GM12878 (cell line): ENCODE results near the gene ICA1. TPM values are rescaled to one million over a fixed set of nuclear protein-coding genes. Genes with fewer than 3 reads are reported as not detected.
A peak's percentile ranks its signal among the peaks of the same experiment; 100 is the strongest.

Experiments used
- ATAC-seq: fragments of 200-7000 bp; cut with Tn5 transposase; 3 replicates; pipeline ENCODE4 v1.9.1; 2020; ENCODE audit warnings: mild to moderate bottlenecking, moderate library complexity
- BruUV-seq: library from RNA; stranded (reverse); fragments of 400-500 nt; replicated peaks from 2 replicates; lab custom pipeline; 2021; lab: Mats Ljungman, UMichigan
- CTCF ChIA-PET: fragments of 300-600 bp; sonication (Branson Sonifier 250); formaldehyde crosslinking; extraction: SDS; loops from one replicate; lab custom pipeline; 2021; ENCODE audit warnings: inconsistent platforms; lab: Yijun Ruan, JAX
- POLR2A ChIA-PET: fragments of 350-600 bp; formaldehyde crosslinking; extraction: SDS; loops from one replicate; lab custom pipeline; 2021; ENCODE audit warnings: inconsistent platforms; lab: Charles Lee
- RAD21 ChIA-PET: fragments of 300-600 bp; sonication (Branson Sonifier 250); formaldehyde crosslinking; loops from one replicate; lab custom pipeline; 2023; ENCODE audit warnings: antibody characterized with exemption; ENCODE audit not compliant: unreplicated experiment; lab: Charles Lee
- SMC1A ChIA-PET: fragments of 300-600 bp; sonication (Branson Sonifier 250); formaldehyde crosslinking; loops from one replicate; lab custom pipeline; 2023; ENCODE audit not compliant: unreplicated experiment, uncharacterized antibody; lab: Charles Lee
- DNase-seq: peaks from one replicate; pipeline ENCODE4 v3.0.0-alpha.2; 2011; ENCODE audit warnings: low read depth, low spot score
- FAIRE-seq: peaks from 3 replicates; lab custom pipeline; 2011; peaks lifted over from hg19 to GRCh38; lab: Jason Lieb, UNC
- H2AFZ ChIP-seq: 2 replicates; pipeline ENCODE4 v1.6.0; 2011; ENCODE audit warnings: low read depth, low read length, control low read depth; ENCODE audit not compliant: control insufficient read depth
- H3K27ac ChIP-seq: 2 replicates; pipeline ENCODE4 v1.5.1; 2011; ENCODE audit warnings: control low read depth; ENCODE audit not compliant: control insufficient read depth, insufficient read depth
- H3K27me3 ChIP-seq, 2 experiments: replicated peaks in 1 of 2; 2 replicates each; pipeline versions ENCODE4 v1.6.0 to v1.6.1; 2011; ENCODE audit warnings: low read length in 1 of 2; ENCODE audit not compliant: control insufficient read depth in 2 of 2, insufficient read depth in 2 of 2
- H3K36me3 ChIP-seq, 2 experiments: 2 replicates each; pipeline ENCODE4 v1.5.1; 2011; ENCODE audit warnings: low read length in 1 of 2; ENCODE audit not compliant: control insufficient read depth in 2 of 2, insufficient read depth in 2 of 2
- H3K4me1 ChIP-seq: 2 replicates; pipeline ENCODE4 v1.6.1; 2011; ENCODE audit warnings: mild to moderate bottlenecking, low read length, moderate library complexity, mixed read lengths; ENCODE audit not compliant: control insufficient read depth, insufficient read depth
- H3K4me2 ChIP-seq: 2 replicates; pipeline ENCODE4 v1.6.0; 2011; ENCODE audit warnings: control low read depth; ENCODE audit not compliant: control insufficient read depth, insufficient read depth
- H3K4me3 ChIP-seq: fragments of 200-600 bp; sonication (generic); 2 replicates; pipeline ENCODE4 v1.5.1; 2016
- H3K79me2 ChIP-seq: 2 replicates; pipeline ENCODE4 v1.6.0; 2011; ENCODE audit warnings: low read length; ENCODE audit not compliant: control insufficient read depth, insufficient read depth
- H3K9ac ChIP-seq: 2 replicates; pipeline ENCODE4 v1.8.0; 2011; ENCODE audit warnings: low read length, control low read depth, mixed read lengths; ENCODE audit not compliant: control insufficient read depth, insufficient read depth
- H3K9me3 ChIP-seq: replicated peaks from 3 replicates; pipeline ENCODE4 v1.5.1; 2011; ENCODE audit warnings: mild to moderate bottlenecking, low read length; ENCODE audit not compliant: control insufficient read depth, insufficient read depth
- H4K20me1 ChIP-seq: 2 replicates; pipeline ENCODE4 v1.6.0; 2011; ENCODE audit not compliant: control insufficient read depth, insufficient read depth
- BACH1 ChIP-seq: fragments of 450-650 bp; IDR thresholded peaks from 2 replicates; pipeline ENCODE4 v1.6.1; 2017; ENCODE audit warnings: mild to moderate bottlenecking, borderline replicate concordance
- BHLHE40 ChIP-seq, 2 experiments: fragments of 450-650 bp in 1 of 2; IDR thresholded peaks; 2 replicates each; pipeline ENCODE4 v1.6.1; 2011 to 2017; ENCODE audit warnings: low read depth in 2 of 2, borderline replicate concordance in 1 of 2, improper control_type of control experiment in 1 of 2, low read length in 1 of 2, mild to moderate bottlenecking in 1 of 2
- CHD4 ChIP-seq: fragments of 200-600 bp; sonication (generic); IDR thresholded peaks from 2 replicates; pipeline ENCODE4 v1.6.1; 2016; ENCODE audit warnings: mild to moderate bottlenecking
- KDM1A ChIP-seq: fragments of 200-600 bp; sonication (generic); IDR thresholded peaks from 2 replicates; pipeline ENCODE4 v1.6.1; 2016; ENCODE audit warnings: borderline replicate concordance
- POLR2AphosphoS5 ChIP-seq: IDR thresholded peaks from 2 replicates; pipeline ENCODE4 v1.6.1; 2011; ENCODE audit warnings: mild to moderate bottlenecking, low read length, inconsistent platforms
- SPI1 ChIP-seq: IDR thresholded peaks from 2 replicates; pipeline ENCODE4 v1.6.1; 2011; ENCODE audit warnings: low read depth, mild to moderate bottlenecking, low read length, moderate library complexity, borderline replicate concordance; ENCODE audit not compliant: insufficient read depth
- TARDBP ChIP-seq: IDR thresholded peaks from 2 replicates; pipeline ENCODE4 v1.6.1; 2016; ENCODE audit warnings: borderline replicate concordance
- TCF3 ChIP-seq: IDR thresholded peaks from 2 replicates; pipeline ENCODE4 v1.6.1; 2012; ENCODE audit warnings: low read depth, mild to moderate bottlenecking, low read length, borderline replicate concordance; ENCODE audit not compliant: insufficient read depth
- ZNF384 ChIP-seq: IDR thresholded peaks from 2 replicates; pipeline ENCODE4 v1.6.1; 2012; ENCODE audit warnings: low read depth, mild to moderate bottlenecking, low read length, improper control_type of control experiment, borderline replicate concordance
- WGBS: methylation state at CpG from one replicate; pipeline ENCODE4 v1.1.6; 2016; ENCODE audit warnings: low lambda C conversion rate; ENCODE audit not compliant: insufficient replicate concordance, insufficient coverage; ENCODE audit errors: missing lambda C conversion rate; 5-methylcytosine and 5-hydroxymethylcytosine counted together
- in situ Hi-C: fragments of 300-500 bp; cut with MboI; formaldehyde crosslinking; loops from 9 replicates; pipeline ENCODE4 v1.14.3; 2018; ENCODE audit warnings: mixed read lengths
- intact Hi-C: fragments of 100-400 bp; cut with micrococcal nuclease; formaldehyde crosslinking; loops from one replicate; pipeline ENCODE4 v1.14.2; 2022; ENCODE audit not compliant: unreplicated experiment
- polyA plus RNA-seq, 11 experiments: library from polyadenylated mRNA; depleted of rRNA in 4 of 11; unstranded in 6 of 11; stranded (reverse) in 5 of 11; fragments of >200 nt; fragmentation: Nextera tagmentation in 4 of 11; fragmentation: Illumina TruSeq in 1 of 11; extraction: Ambion mirVana in 4 of 11; extraction: Trizol in 1 of 11; gene quantifications; 1 replicate in 1 of 11; 2 replicates in 10 of 11; pipeline versions ENCODE4 v1.2.1 to v1.2.3, GENCODE V29; 2011 to 2016; ENCODE audit warnings: inconsistent platforms in 2 of 11, missing spikeins in 2 of 11, low read depth in 1 of 11
- total RNA-seq, 4 experiments: library from RNA; depleted of rRNA in 3 of 4; stranded (reverse); fragments of >200 nt in 3 of 4; fragmentation: Illumina TruSeq in 1 of 4; extraction: Trizol in 1 of 4; gene quantifications; 2 replicates each; pipeline versions ENCODE4 v1.2.1 to v1.2.3, GENCODE V29; 2013 to 2021
- TF ChIP-seq, protein P1 (sequence below): IDR thresholded peaks from 2 replicates; pipeline ENCODE4 v1.6.1; 2012; ENCODE audit warnings: low read depth, low read length, improper control_type of control experiment
- TF ChIP-seq, protein P2 (sequence below): IDR thresholded peaks from 2 replicates; pipeline ENCODE4 v1.6.1; 2012; ENCODE audit warnings: mild to moderate bottlenecking, low read depth, low read length
- TF ChIP-seq, protein P3 (sequence below): fragments of 450-650 bp; IDR thresholded peaks from 2 replicates; pipeline ENCODE4 v1.6.1; 2016; ENCODE audit warnings: mild to moderate bottlenecking
- TF ChIP-seq, protein P4 (sequence below): fragments of 450-650 bp; formaldehyde crosslinking; IDR thresholded peaks from 2 replicates; pipeline ENCODE4 v1.4.0; 2020; ENCODE audit warnings: mild to moderate bottlenecking, moderate library complexity

The ICA1 gene
- total and polyA plus RNA-seq, 10 of the 15 experiments (the other 5 are each of a cell fraction or from before 2014, with no cell fraction given): 1.3 to 35.1 (median 3.3) TPM

DNA sequence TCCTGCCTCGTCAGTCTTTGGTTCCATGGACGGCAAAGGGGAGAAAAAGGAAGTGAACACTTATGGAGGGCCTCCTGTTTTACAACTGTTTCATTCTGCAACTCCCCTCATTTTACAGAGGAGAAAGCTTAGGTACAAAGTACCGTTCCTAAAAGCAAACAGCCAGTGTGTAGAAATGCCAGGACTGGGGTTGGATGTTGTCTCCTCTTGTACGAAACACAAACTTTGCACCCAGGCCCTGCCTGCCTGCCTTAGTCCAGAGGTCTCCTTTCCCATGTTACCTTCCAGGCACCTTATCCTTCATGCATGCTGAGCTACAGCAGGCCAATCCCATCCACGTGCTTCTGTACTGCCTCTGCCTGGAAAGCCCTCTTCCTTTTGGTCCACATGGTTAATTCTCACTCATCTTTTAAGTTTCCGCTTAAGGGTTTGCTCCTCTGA is 86.0 kb downstream of the ICA1 start:
- SMC1A ChIA-PET: interaction anchor here (0.8 to 4.3 kb wide), 8 partner anchors 29 to 355 kb away, joined by 3 to 32 read pairs (median 4); no protein-coding TSS in a partner anchor
- in situ Hi-C loops (no loop called here), intact Hi-C loops (loop anchor here (1.0 to 2.0 kb wide), 3 partner anchors 42 to 355 kb away; no protein-coding TSS in a partner anchor)
- H3K9me3 ChIP-seq: peaks cover 4% of the 10 kb centered on the region
- H3K79me2 ChIP-seq: no peaks in the 10 kb centered on the region; the same call in none of the 2 replicates
- CTCF ChIA-PET: interaction anchor here (0.7 to 3.2 kb wide), 2 partner anchors 37 to 51 kb away, joined by 3 to 12 read pairs; no protein-coding TSS in a partner anchor
- WGBS: 17% methylated on average over 6 of the region's 6 CpGs
- no peaks in the 10 kb centered on the region for H3K36me3 ChIP-seq
- POLR2A ChIA-PET: interaction anchor here (1.7 to 1.8 kb wide), 2 partner anchors 59 to 204 kb away, joined by 4 to 6 read pairs; no protein-coding TSS in a partner anchor
- RAD21 ChIA-PET: interaction anchor here (0.7 to 4.7 kb wide), 11 partner anchors 14 to 494 kb away, joined by 3 to 64 read pairs (median 4); no protein-coding TSS in a partner anchor
- H3K9ac ChIP-seq: peak overlapping the region; percentile 77
- no peaks in the 10 kb centered on the region for H3K27me3 ChIP-seq
- FAIRE-seq (no peak), ATAC-seq (no peak; the same call in 2 of the 3 replicates), DNase-seq (no peak)
- no peaks in the 10 kb centered on the region for H4K20me1 ChIP-seq
- TSS peak; percentile 91 for BruUV-seq
- peak overlapping the region; percentile 98 for H3K27ac ChIP-seq
- H3K4me1 ChIP-seq: peaks cover 39% of the 10 kb centered on the region
- peak overlapping the region; percentile 79 for H3K4me2 ChIP-seq
- H3K4me3 ChIP-seq: peak overlapping the region; percentile 8
- H2AFZ ChIP-seq: peak overlapping the region; percentile 42
- TF ChIP-seq POLR2AphosphoS5 (peak; percentile 80), BACH1 (0 out of 2 replicates have a peak, but pooled peaks have one; percentile 29), ZNF384 (no peak), CHD4 (no peak), BHLHE40 (IDR thresholded peaks at IDR 0.05; ENCODE audit: borderline replicate concordance in 1 of 2, low read depth in 2 of 2, low read length in 1 of 2) (no peak), TCF3 (no peak), KDM1A (no peak), TARDBP (0 out of 2 replicates have a peak, but pooled peaks have one; percentile 2), SPI1 (peak; percentile 76)
- TF ChIP-seq, protein P1, sequence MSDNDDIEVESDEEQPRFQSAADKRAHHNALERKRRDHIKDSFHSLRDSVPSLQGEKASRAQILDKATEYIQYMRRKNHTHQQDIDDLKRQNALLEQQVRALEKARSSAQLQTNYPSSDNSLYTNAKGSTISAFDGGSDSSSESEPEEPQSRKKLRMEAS: no peak
- TF ChIP-seq, protein P2, sequence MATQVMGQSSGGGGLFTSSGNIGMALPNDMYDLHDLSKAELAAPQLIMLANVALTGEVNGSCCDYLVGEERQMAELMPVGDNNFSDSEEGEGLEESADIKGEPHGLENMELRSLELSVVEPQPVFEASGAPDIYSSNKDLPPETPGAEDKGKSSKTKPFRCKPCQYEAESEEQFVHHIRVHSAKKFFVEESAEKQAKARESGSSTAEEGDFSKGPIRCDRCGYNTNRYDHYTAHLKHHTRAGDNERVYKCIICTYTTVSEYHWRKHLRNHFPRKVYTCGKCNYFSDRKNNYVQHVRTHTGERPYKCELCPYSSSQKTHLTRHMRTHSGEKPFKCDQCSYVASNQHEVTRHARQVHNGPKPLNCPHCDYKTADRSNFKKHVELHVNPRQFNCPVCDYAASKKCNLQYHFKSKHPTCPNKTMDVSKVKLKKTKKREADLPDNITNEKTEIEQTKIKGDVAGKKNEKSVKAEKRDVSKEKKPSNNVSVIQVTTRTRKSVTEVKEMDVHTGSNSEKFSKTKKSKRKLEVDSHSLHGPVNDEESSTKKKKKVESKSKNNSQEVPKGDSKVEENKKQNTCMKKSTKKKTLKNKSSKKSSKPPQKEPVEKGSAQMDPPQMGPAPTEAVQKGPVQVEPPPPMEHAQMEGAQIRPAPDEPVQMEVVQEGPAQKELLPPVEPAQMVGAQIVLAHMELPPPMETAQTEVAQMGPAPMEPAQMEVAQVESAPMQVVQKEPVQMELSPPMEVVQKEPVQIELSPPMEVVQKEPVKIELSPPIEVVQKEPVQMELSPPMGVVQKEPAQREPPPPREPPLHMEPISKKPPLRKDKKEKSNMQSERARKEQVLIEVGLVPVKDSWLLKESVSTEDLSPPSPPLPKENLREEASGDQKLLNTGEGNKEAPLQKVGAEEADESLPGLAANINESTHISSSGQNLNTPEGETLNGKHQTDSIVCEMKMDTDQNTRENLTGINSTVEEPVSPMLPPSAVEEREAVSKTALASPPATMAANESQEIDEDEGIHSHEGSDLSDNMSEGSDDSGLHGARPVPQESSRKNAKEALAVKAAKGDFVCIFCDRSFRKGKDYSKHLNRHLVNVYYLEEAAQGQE: no peak
- TF ChIP-seq, protein P3, sequence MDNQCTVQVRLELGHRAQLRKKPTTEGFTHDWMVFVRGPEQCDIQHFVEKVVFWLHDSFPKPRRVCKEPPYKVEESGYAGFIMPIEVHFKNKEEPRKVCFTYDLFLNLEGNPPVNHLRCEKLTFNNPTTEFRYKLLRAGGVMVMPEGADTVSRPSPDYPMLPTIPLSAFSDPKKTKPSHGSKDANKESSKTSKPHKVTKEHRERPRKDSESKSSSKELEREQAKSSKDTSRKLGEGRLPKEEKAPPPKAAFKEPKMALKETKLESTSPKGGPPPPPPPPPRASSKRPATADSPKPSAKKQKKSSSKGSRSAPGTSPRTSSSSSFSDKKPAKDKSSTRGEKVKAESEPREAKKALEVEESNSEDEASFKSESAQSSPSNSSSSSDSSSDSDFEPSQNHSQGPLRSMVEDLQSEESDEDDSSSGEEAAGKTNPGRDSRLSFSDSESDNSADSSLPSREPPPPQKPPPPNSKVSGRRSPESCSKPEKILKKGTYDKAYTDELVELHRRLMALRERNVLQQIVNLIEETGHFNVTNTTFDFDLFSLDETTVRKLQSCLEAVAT: peak; percentile 89; the same call in 1 of the 2 replicates
- TF ChIP-seq, protein P4, sequence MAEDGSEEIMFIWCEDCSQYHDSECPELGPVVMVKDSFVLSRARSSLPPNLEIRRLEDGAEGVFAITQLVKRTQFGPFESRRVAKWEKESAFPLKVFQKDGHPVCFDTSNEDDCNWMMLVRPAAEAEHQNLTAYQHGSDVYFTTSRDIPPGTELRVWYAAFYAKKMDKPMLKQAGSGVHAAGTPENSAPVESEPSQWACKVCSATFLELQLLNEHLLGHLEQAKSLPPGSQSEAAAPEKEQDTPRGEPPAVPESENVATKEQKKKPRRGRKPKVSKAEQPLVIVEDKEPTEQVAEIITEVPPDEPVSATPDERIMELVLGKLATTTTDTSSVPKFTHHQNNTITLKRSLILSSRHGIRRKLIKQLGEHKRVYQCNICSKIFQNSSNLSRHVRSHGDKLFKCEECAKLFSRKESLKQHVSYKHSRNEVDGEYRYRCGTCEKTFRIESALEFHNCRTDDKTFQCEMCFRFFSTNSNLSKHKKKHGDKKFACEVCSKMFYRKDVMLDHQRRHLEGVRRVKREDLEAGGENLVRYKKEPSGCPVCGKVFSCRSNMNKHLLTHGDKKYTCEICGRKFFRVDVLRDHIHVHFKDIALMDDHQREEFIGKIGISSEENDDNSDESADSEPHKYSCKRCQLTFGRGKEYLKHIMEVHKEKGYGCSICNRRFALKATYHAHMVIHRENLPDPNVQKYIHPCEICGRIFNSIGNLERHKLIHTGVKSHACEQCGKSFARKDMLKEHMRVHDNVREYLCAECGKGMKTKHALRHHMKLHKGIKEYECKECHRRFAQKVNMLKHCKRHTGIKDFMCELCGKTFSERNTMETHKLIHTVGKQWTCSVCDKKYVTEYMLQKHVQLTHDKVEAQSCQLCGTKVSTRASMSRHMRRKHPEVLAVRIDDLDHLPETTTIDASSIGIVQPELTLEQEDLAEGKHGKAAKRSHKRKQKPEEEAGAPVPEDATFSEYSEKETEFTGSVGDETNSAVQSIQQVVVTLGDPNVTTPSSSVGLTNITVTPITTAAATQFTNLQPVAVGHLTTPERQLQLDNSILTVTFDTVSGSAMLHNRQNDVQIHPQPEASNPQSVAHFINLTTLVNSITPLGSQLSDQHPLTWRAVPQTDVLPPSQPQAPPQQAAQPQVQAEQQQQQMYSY (CRISPR knock-in tag): peak; percentile 70
